T-helper 17 cell (primary cell): ENCODE results near the gene CAPN7. TPM values are rescaled to one million over a fixed set of nuclear protein-coding genes. Genes with fewer than 3 reads are reported as not detected.

Experiments used
- ATAC-seq: fragments of 150-1000 bp; cut with Tn5 transposase; 2 replicates; pipeline ENCODE4 v1.10.0; 2021; ENCODE audit warnings: mild to moderate bottlenecking, moderate library complexity
- DNase-seq, 3 donors: peaks; one replicate each; pipeline versions ENCODE4 v3.0.0 to v3.0.0-alpha.2; 2020 to 2021
- H3K9me3 ChIP-seq: one replicate; pipeline ENCODE4 v1.7.0; 2013; ENCODE audit warnings: low read length, mild to moderate bottlenecking; ENCODE audit not compliant: control insufficient read depth, poor library complexity, severe bottlenecking
- H3K27ac Mint-ChIP-seq: one replicate; pipeline ENCODE4 v1.8.0; 2022; ENCODE audit warnings: mild to moderate bottlenecking, moderate library complexity, mixed read lengths
- H3K27me3 Mint-ChIP-seq: one replicate; pipeline ENCODE4 v1.8.0; 2022; ENCODE audit warnings: mixed read lengths
- H3K36me3 Mint-ChIP-seq: one replicate; pipeline ENCODE4 v1.8.0; 2022; ENCODE audit warnings: low read depth, mixed read lengths
- H3K4me1 Mint-ChIP-seq: one replicate; pipeline ENCODE4 v1.8.0; 2022; ENCODE audit warnings: mild to moderate bottlenecking, mixed read lengths
- H3K4me3 Mint-ChIP-seq: one replicate; pipeline ENCODE4 v1.8.0; 2022; ENCODE audit warnings: mild to moderate bottlenecking, moderate library complexity, mixed read lengths
- total RNA-seq, 4 donors: library from RNA in 2 of 4; stranded (reverse) in 2 of 4; gene quantifications; one replicate each; pipeline ENCODE4 v1.2.3 and lab custom pipeline; 2022 to 2026

CAPN7 gene
- total RNA-seq, 2 donors from 2014 or later = 54.6 to 61.2 TPM

DNA sequence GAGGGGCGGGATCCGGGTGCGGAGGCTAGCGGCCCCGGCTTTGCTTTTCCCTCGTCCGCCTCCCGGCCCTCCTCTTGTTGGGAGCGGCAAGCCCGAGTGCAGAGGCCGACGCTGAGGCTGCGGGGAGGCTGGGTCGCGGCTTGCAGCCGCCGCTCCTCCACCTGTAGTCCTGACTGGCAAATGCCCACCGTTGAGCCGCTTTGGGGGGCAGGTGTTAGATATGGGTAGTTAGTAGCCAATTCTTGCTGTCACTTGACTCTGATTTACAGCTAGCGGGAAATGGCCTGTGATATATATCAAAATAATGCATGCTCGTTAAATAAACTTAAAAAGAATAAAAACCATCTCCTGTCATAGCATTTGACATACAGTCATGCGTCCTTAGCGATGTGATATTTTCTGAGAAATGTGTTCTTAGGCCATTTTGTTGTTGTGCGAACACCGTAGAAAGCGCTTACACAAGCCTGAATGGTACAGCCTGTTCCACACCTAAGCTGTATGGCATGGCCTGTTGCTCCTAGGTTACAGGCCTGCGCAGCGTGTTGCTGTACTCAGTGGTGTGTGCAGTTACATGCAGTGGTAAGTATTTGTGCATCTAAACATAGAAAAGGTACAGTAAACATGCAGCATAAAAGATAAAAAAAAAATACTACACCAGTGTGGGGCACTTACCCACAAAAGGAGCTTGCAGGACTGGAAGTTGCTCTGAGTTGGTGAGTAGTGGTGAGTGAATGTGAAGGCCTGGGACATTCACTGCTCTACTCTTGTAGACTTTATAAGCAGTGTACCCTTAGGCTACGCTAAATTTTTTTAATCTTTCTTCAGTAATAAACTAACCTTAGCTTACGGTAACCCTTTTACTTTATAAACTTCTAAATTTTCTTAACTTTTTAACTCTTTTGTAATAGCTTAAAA lies 873 bp downstream of the CAPN7 start:
- Mint-ChIP-seq H3K36me3 (no peaks in the 10 kb centered on the region), H3K4me3 (peak overlapping the region; percentile 92), H3K4me1 (peaks cover 23% of the 10 kb centered on the region), H3K27ac (peak overlapping the region; percentile 86), H3K27me3 (no peaks in the 10 kb centered on the region)
- ATAC-seq (peak; percentile 18), DNase-seq (no peak)
- no peaks in the 10 kb centered on the region for H3K9me3 ChIP-seq

DNA sequence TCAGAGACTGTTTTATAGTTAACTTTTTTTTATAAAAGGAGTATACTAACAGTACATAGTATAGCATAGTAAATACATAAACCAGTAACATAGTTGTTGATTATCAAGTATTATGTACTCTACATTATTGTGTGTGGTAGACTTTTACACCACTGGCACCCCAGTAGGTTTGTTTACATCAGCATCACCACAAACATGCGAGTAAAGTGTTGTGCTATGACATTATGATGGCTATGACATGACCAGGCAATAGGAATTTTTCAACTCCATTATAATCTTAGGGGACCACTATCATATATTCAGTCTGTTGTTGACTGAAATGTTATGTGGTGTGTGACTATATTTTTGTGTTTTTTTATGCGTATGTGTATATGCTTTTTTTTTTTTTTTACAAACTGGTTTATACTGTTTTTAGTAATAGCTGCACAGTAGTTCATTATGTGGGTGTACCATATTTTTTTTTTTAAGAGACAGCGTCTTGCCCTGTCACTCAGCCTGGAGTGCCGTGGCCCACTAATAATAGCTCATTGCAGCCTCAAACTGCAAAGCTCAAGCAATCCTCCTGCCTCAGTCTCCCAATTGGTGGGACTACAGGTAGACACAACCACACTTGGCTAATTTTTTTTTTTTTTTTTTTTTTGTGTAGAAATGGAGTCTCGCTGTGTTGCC lies 1.9 kb downstream of the CAPN7 start:
- H3K9me3 ChIP-seq = no peaks in the 10 kb centered on the region
- ATAC-seq (no peak), DNase-seq (no peak)
- H3K36me3 Mint-ChIP-seq = no peaks in the 10 kb centered on the region
- no peaks in the 10 kb centered on the region for H3K27me3 Mint-ChIP-seq
- H3K4me1 Mint-ChIP-seq = peaks cover 23% of the 10 kb centered on the region
- peak overlapping the region; percentile 86 for H3K27ac Mint-ChIP-seq
- H3K4me3 Mint-ChIP-seq = peak overlapping the region; percentile 61

DNA sequence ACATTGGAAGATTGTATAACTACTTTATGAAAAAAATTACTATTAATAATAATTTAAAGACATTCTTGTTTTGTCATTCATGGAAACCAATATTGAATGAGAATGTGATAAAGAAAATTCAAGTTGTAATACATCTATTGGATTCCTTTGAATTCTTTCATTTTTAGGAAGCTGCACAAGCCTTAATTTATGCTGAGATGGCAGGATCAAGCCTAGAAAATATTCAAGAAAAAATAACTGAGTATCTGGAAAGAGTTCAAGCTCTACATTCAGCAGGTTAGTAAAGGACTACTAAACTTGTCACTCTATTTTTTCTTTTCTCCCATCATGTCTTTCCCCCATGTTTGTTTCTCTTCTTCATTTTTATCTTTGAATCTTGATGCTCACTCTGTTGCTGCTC lies 5.9 kb downstream of the CAPN7 start:
- Mint-ChIP-seq H3K27me3 (no peaks in the 10 kb centered on the region), H3K36me3 (no peaks in the 10 kb centered on the region), H3K4me3 (no peak overlapping the region), H3K27ac (peak overlapping the region; percentile 57), H3K4me1 (peaks cover 17% of the 10 kb centered on the region)
- no peaks in the 10 kb centered on the region for H3K9me3 ChIP-seq
- no peak for DNase-seq
- ATAC-seq = no peak

DNA sequence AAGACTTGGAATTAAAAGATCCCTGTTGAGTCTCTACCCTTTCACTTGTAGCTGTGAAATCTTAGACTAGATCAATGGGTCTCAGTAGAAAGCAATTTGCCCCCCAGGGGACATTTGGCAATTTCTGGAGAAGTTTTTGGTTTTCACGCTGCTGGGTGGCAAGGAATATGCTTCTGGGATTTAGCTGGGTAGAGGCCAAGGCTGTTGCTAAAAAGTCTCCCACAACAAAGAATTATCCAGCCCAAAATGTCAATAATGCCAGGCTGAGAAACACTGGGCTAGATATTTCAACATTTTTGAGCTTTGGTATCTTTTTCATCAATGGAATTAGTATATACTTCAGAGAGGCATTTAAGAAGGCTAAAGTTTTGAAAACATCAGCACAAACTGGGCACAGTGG lies 8.7 kb downstream of the CAPN7 start:
- Mint-ChIP-seq H3K27ac (peak overlapping the region; percentile 6), H3K36me3 (peaks cover 4% of the 10 kb centered on the region), H3K27me3 (no peaks in the 10 kb centered on the region), H3K4me1 (peaks cover 13% of the 10 kb centered on the region), H3K4me3 (no peak overlapping the region)
- ATAC-seq (no peak), DNase-seq (no peak)
- H3K9me3 ChIP-seq = no peaks in the 10 kb centered on the region

DNA sequence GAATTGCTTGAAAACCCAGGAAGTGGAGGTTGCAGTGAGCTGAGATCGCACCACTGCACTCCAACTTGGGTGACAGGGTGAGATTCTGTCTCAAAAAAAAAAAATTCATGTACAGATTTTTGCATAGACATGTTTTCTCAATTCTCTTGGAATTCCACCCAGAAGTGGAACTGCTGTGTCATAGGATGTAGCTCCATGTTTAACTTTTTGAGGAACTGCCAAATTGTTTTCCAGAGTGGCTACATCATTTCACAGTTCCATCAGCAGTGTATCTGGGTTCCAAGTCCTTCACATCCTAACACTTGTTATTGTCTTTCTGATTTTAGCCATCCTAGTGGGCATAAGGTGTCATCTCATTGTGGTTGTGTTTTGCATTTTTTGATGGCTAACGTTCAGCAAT lies 9.9 kb downstream of the CAPN7 start:
- H3K27ac Mint-ChIP-seq = no peak overlapping the region
- no peak for DNase-seq

DNA sequence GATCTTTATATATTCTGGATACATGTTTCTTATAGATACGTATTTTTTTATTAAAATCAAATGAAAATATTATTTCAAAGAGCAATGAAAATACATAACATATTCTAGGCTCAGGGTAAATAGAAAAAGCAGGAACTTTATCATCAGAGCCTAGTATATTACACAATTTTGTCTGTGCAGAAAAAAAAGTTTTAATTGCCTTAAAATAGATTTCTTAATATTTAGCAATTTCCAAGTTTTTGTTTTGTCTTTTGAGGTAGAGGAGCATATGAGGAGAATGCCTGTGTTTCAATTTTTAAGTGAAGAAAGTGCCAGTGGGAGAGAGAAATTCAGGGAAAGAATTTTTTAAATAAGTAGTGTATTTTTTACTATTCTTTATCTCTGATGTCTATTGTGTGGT lies 10.5 kb downstream of the CAPN7 start:
- Mint-ChIP-seq H3K27ac (no peak overlapping the region), H3K36me3 (peaks cover 6% of the 10 kb centered on the region), H3K4me3 (no peak overlapping the region), H3K27me3 (no peaks in the 10 kb centered on the region), H3K4me1 (peaks cover 14% of the 10 kb centered on the region)
- no peak for ATAC-seq
- DNase-seq = no peak
- no peaks in the 10 kb centered on the region for H3K9me3 ChIP-seq

More for the DNA sequence above, 9.9 kb downstream of the CAPN7 start:
- Mint-ChIP-seq H3K27me3 (no peaks in the 10 kb centered on the region), H3K36me3 (peaks cover 6% of the 10 kb centered on the region), H3K4me3 (no peak overlapping the region), H3K4me1 (peaks cover 14% of the 10 kb centered on the region)
- ATAC-seq = no peak
- H3K9me3 ChIP-seq = no peaks in the 10 kb centered on the region

DNA sequence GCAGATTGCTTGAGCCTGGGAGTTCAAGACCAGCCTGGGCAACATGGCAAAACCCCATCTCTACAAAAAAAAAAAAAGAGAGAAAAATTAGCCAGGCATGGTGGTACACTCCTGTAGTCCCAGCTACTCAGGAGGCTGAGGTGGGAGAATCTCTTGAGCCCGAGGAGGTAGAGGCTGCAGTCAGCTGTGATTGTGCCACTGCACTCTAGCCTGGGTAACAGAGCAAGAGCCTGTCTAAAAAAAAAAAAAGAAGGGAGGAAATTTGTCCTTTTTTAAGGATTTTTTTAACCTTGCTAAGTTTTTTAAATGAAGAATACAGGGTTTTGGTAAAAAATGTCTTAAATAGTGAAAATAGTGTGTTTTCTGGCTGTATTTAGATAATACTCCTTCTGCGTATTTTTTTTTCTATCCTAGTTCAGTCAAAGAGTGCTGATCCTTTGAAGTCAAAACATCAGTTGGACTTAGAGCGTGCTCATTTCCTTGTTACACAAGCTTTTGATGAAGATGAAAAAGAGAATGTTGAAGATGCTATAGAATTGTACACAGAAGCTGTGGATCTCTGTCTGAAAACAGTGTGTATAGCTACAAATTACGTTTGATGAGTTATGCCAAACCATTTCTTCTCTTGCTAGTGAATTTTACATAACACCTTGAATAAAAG lies 11.1 kb downstream of the CAPN7 start:
- no peak for DNase-seq
- peaks cover 10% of the 10 kb centered on the region for H3K4me1 Mint-ChIP-seq
- H3K27me3 Mint-ChIP-seq = no peaks in the 10 kb centered on the region
- no peak overlapping the region for H3K27ac Mint-ChIP-seq
- peaks cover 6% of the 10 kb centered on the region for H3K36me3 Mint-ChIP-seq
- H3K4me3 Mint-ChIP-seq = no peak overlapping the region
- no peaks in the 10 kb centered on the region for H3K9me3 ChIP-seq
- no peak for ATAC-seq

DNA sequence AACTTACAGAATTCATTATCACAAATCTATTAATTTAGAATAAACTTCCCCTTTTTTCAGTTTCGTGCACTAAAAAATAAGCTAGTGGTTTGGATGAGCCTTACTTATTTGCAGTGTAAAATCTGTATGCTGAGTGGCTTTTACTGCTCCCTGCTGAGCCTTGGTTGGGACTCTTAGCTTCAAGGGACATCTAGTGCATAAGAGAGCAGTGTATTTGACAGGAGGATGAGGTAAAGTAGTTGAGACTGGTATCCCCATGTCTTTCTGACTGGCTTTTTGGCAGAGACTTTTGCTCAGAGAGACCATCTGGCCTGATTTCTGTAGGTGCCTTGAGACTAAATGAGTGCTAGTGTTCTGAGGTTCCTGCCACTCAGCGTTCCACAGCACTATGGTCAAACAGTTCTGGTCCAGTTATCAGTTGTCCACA lies 11.8 kb downstream of the CAPN7 start:
- DNase-seq (no peak), ATAC-seq (no peak)
- peaks cover 9% of the 10 kb centered on the region for H3K4me1 Mint-ChIP-seq
- no peaks in the 10 kb centered on the region for H3K27me3 Mint-ChIP-seq
- no peaks in the 10 kb centered on the region for H3K9me3 ChIP-seq
- H3K4me3 Mint-ChIP-seq = no peak overlapping the region
- H3K27ac Mint-ChIP-seq = no peak overlapping the region
- H3K36me3 Mint-ChIP-seq = peaks cover 6% of the 10 kb centered on the region

DNA sequence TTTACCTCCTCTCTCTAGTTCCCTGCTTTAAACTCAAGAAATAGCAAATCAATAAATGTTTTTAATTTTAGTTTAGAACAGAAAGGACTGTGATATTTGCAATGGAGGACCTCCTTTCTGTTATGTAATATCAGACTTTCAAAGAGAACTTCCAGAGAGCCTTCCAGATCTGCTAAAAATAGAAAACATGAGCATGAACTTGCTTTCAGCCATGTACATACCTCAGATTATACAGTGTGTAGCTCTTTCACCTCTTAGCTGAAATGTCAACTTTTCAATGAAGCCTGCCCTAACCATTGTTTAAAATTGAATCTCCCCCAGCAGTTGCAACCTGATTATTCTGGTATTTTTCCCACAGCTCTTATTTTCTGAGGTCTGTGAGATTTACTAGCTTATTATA lies 12.6 kb downstream of the CAPN7 start:
- DNase-seq (no peak), ATAC-seq (no peak)
- Mint-ChIP-seq H3K27me3 (no peaks in the 10 kb centered on the region), H3K4me1 (peaks cover 9% of the 10 kb centered on the region), H3K36me3 (peaks cover 8% of the 10 kb centered on the region), H3K27ac (no peak overlapping the region), H3K4me3 (no peak overlapping the region)
- no peaks in the 10 kb centered on the region for H3K9me3 ChIP-seq

DNA sequence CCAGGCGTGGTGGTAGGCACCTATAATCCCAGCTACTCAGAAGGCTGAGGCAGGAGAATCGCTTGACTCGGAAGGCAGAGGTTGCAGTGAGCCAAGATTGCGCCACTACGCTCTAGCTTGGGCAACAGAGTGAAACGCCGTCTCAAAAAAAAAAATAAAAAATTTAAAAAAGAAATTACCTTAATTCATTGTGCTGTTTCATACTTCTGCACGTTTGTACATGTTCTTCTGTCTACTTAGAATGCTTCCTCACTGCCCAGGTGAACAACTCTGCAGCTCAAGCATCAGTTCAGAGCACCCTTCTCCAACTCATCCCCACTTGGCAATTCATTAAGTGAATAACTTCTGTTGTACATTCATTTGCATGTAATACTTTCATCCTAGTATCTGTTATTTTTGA lies 14.0 kb downstream of the CAPN7 start:
- H3K9me3 ChIP-seq = no peaks in the 10 kb centered on the region
- Mint-ChIP-seq H3K27me3 (no peaks in the 10 kb centered on the region), H3K36me3 (peaks cover 10% of the 10 kb centered on the region), H3K27ac (peak overlapping the region; percentile 8), H3K4me1 (peaks cover 5% of the 10 kb centered on the region), H3K4me3 (no peak overlapping the region)
- no peak for ATAC-seq
- DNase-seq = no peak

DNA sequence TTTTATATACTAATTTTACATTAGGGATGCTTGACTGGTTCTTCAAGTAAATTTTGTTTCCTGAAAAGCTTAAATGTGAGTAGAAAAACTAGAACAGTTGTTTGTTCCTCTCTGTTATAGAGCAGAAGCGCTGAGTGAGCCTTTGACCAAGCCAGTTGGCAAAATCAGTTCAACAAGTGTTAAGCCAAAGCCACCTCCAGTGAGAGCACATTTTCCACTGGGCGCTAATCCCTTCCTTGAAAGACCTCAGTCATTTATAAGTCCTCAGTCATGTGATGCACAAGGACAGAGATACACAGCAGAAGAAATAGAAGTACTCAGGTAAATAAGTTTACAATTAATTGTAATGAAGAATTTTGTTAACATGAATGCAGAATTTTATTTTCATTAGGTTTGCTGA lies 14.6 kb downstream of the CAPN7 start:
- Mint-ChIP-seq H3K36me3 (peaks cover 10% of the 10 kb centered on the region), H3K4me3 (no peak overlapping the region), H3K27me3 (no peaks in the 10 kb centered on the region), H3K4me1 (peaks cover 5% of the 10 kb centered on the region), H3K27ac (peak overlapping the region; percentile 8)
- no peak for ATAC-seq
- no peak for DNase-seq
- H3K9me3 ChIP-seq = no peaks in the 10 kb centered on the region

DNA sequence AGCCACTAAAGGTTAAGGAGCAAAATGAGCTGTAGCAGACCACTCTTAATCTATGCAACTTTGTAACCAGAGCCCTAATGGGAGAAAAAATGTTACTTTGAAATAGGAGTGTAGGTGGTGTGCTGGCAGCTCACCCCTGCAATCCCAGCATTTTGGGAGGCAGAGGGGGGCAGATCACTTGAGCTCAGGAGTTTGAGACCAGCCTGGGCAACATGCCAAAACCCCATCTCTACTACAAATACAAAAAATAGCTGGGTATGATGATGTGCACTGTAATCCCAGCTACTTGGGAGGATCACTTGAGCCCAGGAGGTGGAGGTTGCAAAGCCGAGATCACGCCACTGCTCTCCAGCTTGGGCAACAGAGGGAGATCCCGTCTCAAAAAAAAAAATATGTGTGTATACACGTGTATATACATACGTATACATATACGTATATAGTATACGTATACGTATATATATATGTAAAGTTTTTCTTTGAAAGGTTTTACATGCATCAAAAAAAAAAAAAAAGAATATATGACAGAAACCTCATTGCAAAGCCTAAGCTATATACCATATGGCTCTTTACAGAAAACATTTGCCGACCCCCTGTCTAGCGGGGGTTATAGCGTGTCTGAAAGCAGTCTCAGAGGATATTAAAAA lies 15.7 kb downstream of the CAPN7 start:
- ATAC-seq (no peak), DNase-seq (no peak)
- H3K27me3 Mint-ChIP-seq = no peaks in the 10 kb centered on the region
- H3K9me3 ChIP-seq = no peaks in the 10 kb centered on the region
- peaks cover 5% of the 10 kb centered on the region for H3K4me1 Mint-ChIP-seq
- no peak overlapping the region for H3K27ac Mint-ChIP-seq
- no peak overlapping the region for H3K4me3 Mint-ChIP-seq
- peaks cover 10% of the 10 kb centered on the region for H3K36me3 Mint-ChIP-seq
